SU-DHL-6 (cell line): ENCODE data around the gene CNTN2.

Source experiments
- H2AFZ ChIP-seq: fragments of 200-600 bp; sonication (generic); 2 replicates; pipeline ENCODE4 v1.6.1; 2014; ENCODE audit warnings: low read depth, mild to moderate bottlenecking, moderate library complexity, mixed read lengths, antibody characterized with exemption, low read length; ENCODE audit not compliant: severe bottlenecking
- H3F3A ChIP-seq: fragments of 200-600 bp; shearing (Covaris generic); 2 replicates; pipeline ENCODE4 v1.6.0; 2016; ENCODE audit warnings: antibody characterized with exemption, mild to moderate bottlenecking; ENCODE audit not compliant: insufficient read depth
- H3K27ac ChIP-seq: fragments of 200-600 bp; sonication (generic); 2 replicates; pipeline ENCODE4 v1.5.1; 2016; ENCODE audit warnings: low read depth, mild to moderate bottlenecking, low read length, moderate library complexity, mixed read lengths
- H3K27me3 ChIP-seq: fragments of 200-600 bp; sonication (generic), shearing (Covaris generic); 2 replicates; pipeline ENCODE4 v1.6.0; 2014; ENCODE audit warnings: mild to moderate bottlenecking, low read length
- H3K36me3 ChIP-seq: fragments of 200-600 bp; sonication (generic); 2 replicates; pipeline ENCODE4 v1.6.1; 2014; ENCODE audit warnings: mild to moderate bottlenecking, low read length, mixed read lengths
- H3K4me2 ChIP-seq: fragments of 300-600, 200-600 bp; shearing (Covaris generic), sonication (generic); 2 replicates; pipeline ENCODE4 v1.6.0; 2014; ENCODE audit warnings: low read length, low read depth, mild to moderate bottlenecking; ENCODE audit not compliant: poor library complexity, severe bottlenecking
- H3K4me3 ChIP-seq: fragments of 200-600 bp; sonication (generic); 2 replicates; pipeline ENCODE4 v1.5.1; 2014; ENCODE audit warnings: antibody characterized with exemption, low read length, mild to moderate bottlenecking, mixed read lengths; ENCODE audit not compliant: insufficient read depth, poor library complexity, severe bottlenecking
- H3K79me2 ChIP-seq: fragments of 200-600 bp; sonication (generic); 2 replicates; pipeline ENCODE4 v1.6.1; 2014; ENCODE audit warnings: mild to moderate bottlenecking, low read length, moderate library complexity; ENCODE audit not compliant: insufficient read depth
- H3K9ac ChIP-seq: fragments of 200-600 bp; sonication (generic); 2 replicates; pipeline ENCODE4 v1.7.0; 2014; ENCODE audit warnings: mild to moderate bottlenecking, low read length
- H3K9me2 ChIP-seq: fragments of 200-600 bp; sonication (generic); replicated peaks from 2 replicates; pipeline ENCODE4 v1.6.1; 2014; ENCODE audit warnings: low read length; ENCODE audit not compliant: insufficient read depth
- H3K9me3 ChIP-seq: fragments of 200-600 bp; sonication (generic); 2 replicates; pipeline ENCODE4 v1.6.1; 2014; ENCODE audit warnings: low read length, mixed read lengths; ENCODE audit not compliant: insufficient read depth
- H4K20me1 ChIP-seq: fragments of 200-600 bp; sonication (generic); 2 replicates; pipeline ENCODE4 v1.6.1; 2014; ENCODE audit warnings: low read depth, mild to moderate bottlenecking, antibody characterized with exemption, low read length, moderate library complexity, mixed read lengths
- EZH2phosphoT487 ChIP-seq: fragments of 200-600 bp; sonication (generic), shearing (Covaris generic); conservative IDR thresholded peaks from 2 replicates; pipeline ENCODE4 v1.6.1; 2018; ENCODE audit warnings: mild to moderate bottlenecking, antibody characterized with exemption, low read length, moderate library complexity, mixed read lengths
- TF ChIP-seq, protein P1 (sequence below): fragments of 200-600 bp; sonication (generic); IDR thresholded peaks from one replicate; pipeline ENCODE4 v1.5.1; 2017; ENCODE audit warnings: antibody characterized with exemption, mild to moderate bottlenecking, low read length, moderate library complexity; ENCODE audit not compliant: insufficient read depth, poor library complexity, severe bottlenecking

CNTN2 gene

DNA sequence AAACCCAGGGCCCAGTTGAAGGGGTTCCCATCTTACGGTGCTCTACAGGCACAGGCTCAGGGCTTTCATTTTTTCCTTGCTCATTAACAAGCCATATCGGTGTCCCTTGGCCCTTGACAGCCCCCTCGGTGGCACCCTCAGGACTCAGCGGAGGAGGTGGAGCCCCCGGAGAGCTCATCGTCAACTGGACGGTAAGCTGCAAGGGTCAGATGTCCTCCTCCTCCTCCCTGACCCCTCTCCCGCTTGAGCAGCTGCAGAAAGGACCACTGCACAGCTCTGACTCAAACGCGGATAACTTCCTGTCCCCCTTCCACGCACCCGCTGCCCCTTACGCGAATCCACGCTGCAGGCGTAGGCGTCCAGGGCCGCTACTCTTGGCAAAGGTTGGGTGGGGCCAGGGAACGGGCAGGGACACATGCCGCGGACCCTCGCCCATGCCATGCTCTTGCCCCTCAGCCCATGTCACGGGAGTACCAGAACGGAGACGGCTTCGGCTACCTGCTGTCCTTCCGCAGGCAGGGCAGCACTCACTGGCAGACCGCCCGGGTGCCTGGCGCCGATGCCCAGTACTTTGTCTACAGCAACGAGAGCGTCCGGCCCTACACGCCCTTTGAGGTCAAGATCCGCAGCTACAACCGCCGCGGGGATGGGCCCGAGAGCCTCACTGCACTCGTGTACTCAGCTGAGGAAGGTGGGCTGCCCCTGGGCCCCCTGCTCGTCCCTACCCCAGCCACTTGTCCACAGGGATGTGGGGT, 26.5 kb downstream of the CNTN2 start:
- Histone ChIP-seq H3K9me3 (no peaks in the 10 kb centered on the region), H3K79me2 (no peaks in the 10 kb centered on the region), H3K4me3 (no peak overlapping the region), H3K9me2 (no peaks in the 10 kb centered on the region), H3K27ac (no peak overlapping the region), H3K27me3 (no peaks in the 10 kb centered on the region), H2AFZ (no peak overlapping the region), H3K4me2 (no peak overlapping the region), H3K36me3 (no peaks in the 10 kb centered on the region), H4K20me1 (no peaks in the 10 kb centered on the region), H3K9ac (no peak overlapping the region), H3F3A (no peaks in the 10 kb centered on the region)
- TF ChIP-seq EZH2phosphoT487, result no peak
- TF ChIP-seq, protein P1, sequence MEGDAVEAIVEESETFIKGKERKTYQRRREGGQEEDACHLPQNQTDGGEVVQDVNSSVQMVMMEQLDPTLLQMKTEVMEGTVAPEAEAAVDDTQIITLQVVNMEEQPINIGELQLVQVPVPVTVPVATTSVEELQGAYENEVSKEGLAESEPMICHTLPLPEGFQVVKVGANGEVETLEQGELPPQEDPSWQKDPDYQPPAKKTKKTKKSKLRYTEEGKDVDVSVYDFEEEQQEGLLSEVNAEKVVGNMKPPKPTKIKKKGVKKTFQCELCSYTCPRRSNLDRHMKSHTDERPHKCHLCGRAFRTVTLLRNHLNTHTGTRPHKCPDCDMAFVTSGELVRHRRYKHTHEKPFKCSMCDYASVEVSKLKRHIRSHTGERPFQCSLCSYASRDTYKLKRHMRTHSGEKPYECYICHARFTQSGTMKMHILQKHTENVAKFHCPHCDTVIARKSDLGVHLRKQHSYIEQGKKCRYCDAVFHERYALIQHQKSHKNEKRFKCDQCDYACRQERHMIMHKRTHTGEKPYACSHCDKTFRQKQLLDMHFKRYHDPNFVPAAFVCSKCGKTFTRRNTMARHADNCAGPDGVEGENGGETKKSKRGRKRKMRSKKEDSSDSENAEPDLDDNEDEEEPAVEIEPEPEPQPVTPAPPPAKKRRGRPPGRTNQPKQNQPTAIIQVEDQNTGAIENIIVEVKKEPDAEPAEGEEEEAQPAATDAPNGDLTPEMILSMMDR, result no peak

DNA sequence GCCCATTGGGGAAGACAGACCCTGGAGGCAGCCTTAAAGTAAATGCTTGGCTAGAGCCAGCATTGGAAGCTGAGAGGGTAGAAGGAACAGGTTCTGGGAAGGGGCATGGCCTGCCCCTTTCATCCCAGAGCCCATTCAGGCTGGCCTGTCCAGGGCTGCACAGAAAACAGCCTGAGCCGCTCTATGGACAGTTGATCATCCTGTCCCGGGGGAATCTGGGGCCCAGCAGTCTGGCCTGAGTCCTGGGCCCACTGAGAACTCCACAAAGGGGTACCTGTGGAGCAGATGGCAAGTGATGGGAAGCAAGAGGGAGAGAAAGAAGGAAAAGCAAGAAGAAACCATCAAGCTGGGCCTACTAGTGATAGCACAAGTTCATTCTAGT, 28.0 kb downstream of the CNTN2 start:
- Histone ChIP-seq H3K4me3 (no peak overlapping the region), H3K4me2 (no peak overlapping the region), H3K27me3 (no peaks in the 10 kb centered on the region), H4K20me1 (no peaks in the 10 kb centered on the region), H3K36me3 (no peaks in the 10 kb centered on the region), H3K27ac (no peak overlapping the region), H3F3A (no peaks in the 10 kb centered on the region), H3K9ac (no peak overlapping the region), H3K9me3 (no peaks in the 10 kb centered on the region), H2AFZ (no peak overlapping the region), H3K9me2 (no peaks in the 10 kb centered on the region), H3K79me2 (no peaks in the 10 kb centered on the region)
- TF ChIP-seq EZH2phosphoT487, result no peak
- TF ChIP-seq, protein P1, result no peak

DNA sequence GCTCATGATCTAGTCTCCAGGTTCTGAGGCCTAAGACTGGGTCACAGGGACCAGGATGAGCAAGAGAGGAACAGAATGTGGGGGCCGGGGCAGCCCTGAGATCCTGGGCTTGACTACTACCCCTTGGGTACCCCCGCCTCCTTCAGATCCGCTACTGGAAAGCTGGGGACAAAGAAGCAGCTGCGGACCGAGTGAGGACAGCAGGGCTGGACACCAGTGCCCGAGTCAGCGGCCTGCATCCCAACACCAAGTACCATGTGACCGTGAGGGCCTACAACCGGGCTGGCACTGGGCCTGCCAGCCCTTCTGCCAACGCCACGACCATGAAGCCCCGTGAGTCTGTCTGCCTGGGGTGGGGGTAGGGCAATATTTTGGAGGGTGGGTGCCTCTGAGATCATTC, 28.8 kb downstream of the CNTN2 start:
- no peak overlapping the region for H3K4me2 ChIP-seq
- H3K79me2 ChIP-seq, result no peaks in the 10 kb centered on the region
- no peaks in the 10 kb centered on the region for H3F3A ChIP-seq
- no peaks in the 10 kb centered on the region for H3K9me2 ChIP-seq
- H3K36me3 ChIP-seq, result no peaks in the 10 kb centered on the region
- no peak overlapping the region for H3K9ac ChIP-seq
- no peaks in the 10 kb centered on the region for H3K9me3 ChIP-seq
- no peak overlapping the region for H2AFZ ChIP-seq
- no peaks in the 10 kb centered on the region for H4K20me1 ChIP-seq
- no peak for TF ChIP-seq EZH2phosphoT487
- TF ChIP-seq, protein P1, result no peak
- no peak overlapping the region for H3K4me3 ChIP-seq
- H3K27me3 ChIP-seq, result no peaks in the 10 kb centered on the region
- H3K27ac ChIP-seq, result no peak overlapping the region
